GM12801 (cell line): ENCODE results near the gene PEPD.

Source experiments
- CTCF ChIP-seq: IDR thresholded peaks from one replicate; pipeline ENCODE4 v1.5.1; 2011; ENCODE audit warnings: control low read depth; ENCODE audit not compliant: insufficient read length; ENCODE audit errors: extremely low read depth

The PEPD gene

GRCh38 chr19:33476151-33476707 lies 45.4 kb downstream of the PEPD start:
- no peak for TF ChIP-seq CTCF

- no peak for TF ChIP-seq CTCF
Observed at GRCh38 chr19:33473653-33474305, 47.8 kb downstream of the PEPD start.

GRCh38 chr19:33472691-33473652 lies 48.6 kb downstream of the PEPD start:
- TF ChIP-seq CTCF: no peak

GRCh38 chr19:33472226-33472625 lies 49.4 kb downstream of the PEPD start:
- TF ChIP-seq CTCF: no peak

- TF ChIP-seq CTCF: no peak
Observed at GRCh38 chr19:33471111-33471996, 50.2 kb downstream of the PEPD start.

GRCh38 chr19:33470686-33471085 lies 50.9 kb downstream of the PEPD start:
- TF ChIP-seq CTCF: no peak

GRCh38 chr19:33470040-33470330 lies 51.6 kb downstream of the PEPD start:
- TF ChIP-seq CTCF: no peak
